Kidney glomerular epithelial cell (primary cell): ENCODE results near the gene CTSK.
A peak's percentile ranks its signal among the peaks of the same experiment; 100 is the strongest.
"Not testable (repeated sequence)": the region's sequence is repeated elsewhere in the genome, so short reads cannot be mapped to it uniquely, and the experiment has no call there.

Source experiments
- DNase-seq: peaks from one replicate; lab custom pipeline; 2025; lab: John Stamatoyannopoulos, UW

CTSK gene

GRCh38 chr1:150805899-150806298 lies 2.2 kb downstream of the CTSK start:
- DNase-seq = no peak

GRCh38 chr1:150804671-150805070 lies 3.4 kb downstream of the CTSK start:
- DNase-seq = no peak

- no peak for DNase-seq
Measured at GRCh38 chr1:150799089-150799488, 9.0 kb downstream of the CTSK start.

DNA sequence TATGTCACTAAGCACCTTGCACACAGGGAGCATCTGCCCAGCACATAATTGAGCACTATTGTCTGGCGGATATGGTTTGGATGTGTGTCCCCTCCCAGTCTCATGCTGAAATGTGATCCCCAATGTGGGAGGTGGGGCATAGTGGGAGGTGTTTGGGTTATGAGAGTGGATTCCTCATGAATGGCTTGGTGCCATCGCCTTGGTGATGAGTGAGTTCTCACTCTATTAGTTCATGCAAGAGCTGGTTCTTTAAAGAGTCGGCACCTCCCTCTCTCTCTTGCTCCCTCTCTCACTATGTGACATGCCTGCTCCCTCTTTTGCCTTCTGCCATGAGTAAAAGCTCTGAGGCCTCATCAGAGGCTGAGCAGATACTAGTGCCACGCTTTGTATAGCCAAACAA lies 9.5 kb downstream of the CTSK start:
- DNase-seq = no peak

DNA sequence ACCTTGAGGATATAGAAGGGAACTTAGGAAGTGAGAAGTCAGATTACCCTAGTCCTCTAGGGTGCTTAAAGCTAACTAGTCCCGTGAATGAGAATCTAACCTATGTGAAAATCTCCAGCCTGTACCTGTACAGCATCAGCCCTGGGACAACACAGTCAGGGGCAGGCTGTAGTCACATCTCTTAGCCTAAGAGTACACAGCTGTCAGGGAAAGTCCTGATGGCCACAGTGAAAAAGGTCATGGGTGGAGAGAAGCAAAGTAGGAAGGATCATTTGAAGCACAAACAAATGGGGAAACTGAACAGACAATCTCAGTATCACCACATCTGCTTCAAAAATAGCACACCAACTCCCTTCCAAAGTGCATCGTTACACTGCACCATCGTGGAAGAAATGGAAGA lies 11.7 kb downstream of the CTSK start:
- DNase-seq = no peak

DNA sequence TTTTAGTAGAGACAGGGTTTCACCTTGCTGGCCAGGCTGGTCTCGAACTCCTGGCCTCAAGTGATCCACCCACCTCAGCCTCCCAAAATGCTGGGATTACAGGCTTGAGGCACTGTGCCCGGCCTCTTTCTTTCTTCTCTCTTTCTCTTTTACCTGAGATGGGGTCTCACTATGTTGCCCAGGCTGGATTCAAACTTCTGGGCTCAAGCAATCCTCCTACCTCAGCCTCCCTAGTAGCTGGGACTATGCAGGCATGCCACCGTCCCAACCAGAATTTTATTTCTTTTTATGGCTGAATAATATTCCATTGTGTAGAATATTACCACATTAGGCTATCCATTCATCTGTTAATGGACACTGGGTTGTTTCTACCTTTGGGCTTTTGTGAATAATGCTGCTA lies 14.3 kb downstream of the CTSK start:
- not testable (repeated sequence) for DNase-seq

DNA sequence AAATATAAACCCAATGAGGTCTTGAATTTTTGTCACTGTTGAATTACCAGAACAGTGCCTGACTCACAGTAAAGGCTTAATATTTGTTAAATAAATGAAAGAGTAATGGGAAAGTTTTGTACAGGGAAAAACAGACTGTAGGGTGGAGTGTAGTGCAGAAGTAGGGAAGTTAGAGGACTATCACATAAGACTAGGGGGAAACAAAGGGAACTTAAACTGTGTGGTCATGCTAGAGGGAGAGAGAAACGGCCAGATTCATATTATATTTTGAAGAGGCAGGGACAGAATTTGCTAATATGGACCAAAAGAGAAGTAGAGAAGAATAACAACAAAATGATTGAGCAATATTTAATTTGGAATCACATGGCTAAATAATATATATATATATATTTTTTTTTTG lies 14.8 kb downstream of the CTSK start:
- no peak for DNase-seq

DNA sequence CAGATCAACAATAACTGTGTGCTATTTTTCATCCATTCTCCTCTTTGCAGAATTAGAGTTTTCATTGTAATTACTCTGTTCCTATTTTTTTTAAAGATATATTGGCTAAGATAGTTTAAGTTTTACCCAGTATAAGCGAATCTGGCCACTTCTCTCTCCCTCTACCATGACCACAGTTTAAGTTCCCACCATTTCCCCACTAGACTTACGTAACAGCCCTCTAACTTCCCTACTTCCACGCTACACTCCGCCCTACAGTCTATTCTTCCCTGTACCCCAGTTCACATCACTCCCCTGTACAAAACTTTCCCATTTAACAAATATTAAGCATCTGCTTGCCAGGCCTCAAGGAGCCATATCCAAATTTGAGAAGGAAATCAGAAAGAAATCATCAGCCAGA lies 16.5 kb downstream of the CTSK start:
- no peak for DNase-seq

DNA sequence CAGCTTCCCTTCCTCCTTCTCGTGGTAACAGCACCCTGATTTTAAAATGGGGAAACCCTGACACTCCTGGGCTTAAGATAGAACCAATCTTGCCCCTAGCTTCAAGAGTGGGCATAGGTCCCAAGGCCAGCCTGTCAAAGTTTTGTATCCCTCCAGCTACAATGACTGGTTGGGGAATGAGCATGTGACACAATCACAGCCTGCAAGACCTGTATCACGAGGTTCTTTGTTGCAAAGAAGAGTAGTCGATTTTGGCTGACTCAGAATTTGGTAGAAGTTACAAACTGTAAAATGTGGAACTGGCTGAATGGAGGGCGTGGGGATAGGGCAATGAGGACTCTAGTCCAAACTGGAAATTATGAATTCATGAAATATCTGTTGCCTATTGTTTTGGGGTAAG lies 18.7 kb downstream of the CTSK start:
- no peak for DNase-seq

DNA sequence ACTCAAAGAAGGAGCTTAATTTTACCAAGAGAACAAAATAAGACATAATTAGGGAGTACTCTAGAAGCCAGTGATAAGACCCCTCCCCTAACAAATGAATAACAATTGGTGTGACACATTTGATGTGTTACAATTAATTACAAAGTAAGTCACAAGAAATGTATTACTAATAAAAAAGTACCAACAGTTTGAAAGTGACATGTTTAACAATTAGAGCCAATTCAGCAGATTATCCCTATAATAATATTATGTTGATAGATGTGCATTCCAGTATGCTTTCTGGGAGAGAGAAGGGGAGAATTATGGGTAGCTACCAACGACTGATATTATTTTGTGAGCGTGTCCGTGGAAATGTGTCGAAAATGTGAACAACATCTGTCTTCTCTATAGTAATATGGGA lies 19.1 kb downstream of the CTSK start:
- DNase-seq = no peak

GRCh38 chr1:150787455-150787854 lies 20.6 kb downstream of the CTSK start:
- no peak for DNase-seq

- DNase-seq = no peak
Measured at GRCh38 chr1:150780510-150780909, 27.6 kb downstream of the CTSK start.

DNA sequence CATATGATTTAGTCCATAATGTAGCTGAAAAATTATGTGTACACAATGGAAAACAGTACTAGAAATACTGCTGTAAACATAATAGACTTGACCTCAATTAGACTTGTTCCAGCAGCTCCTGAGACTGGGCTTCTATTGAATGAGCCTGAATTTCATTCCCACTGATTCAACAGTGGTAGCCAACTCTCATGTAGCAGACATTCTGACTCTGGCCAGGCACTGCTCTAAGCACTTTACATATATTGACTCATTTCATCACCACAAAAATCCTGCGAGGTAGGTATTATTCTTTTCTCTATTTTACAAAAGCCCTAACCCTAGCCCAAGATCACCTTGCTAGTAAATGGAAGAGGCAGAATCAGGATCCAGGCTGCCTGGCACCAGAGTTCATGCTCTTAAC lies 29.7 kb downstream of the CTSK start:
- no peak for DNase-seq

GRCh38 chr1:150777544-150777943 lies 30.5 kb downstream of the CTSK start:
- DNase-seq = no peak

DNA sequence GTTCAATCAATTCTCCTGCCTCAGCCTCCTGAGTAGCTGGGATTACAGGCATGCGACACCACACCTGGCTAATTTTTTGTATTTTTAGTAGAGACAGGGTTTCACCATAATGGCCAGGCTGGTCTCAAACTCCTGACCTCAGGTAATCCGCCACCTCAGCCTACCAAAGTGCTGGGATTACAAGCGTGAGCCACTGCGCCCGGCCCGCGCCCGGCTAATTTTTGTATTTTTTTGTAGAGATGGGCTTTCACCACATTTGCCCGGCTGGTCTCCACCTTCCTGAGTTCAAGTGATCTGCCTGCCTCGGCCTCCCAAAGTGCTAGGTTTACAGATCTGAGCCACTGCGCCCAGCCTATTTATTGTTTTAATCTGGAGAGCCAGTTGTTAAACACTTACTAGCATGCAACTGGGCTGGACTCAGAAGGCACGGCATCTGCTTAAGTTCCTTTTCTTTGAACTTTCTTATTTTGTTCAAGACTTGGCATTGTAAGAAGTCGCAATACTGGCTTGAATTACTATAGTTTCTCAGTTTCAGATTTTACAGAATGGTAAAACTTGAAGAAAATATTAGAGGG lies 32.0 kb downstream of the CTSK start:
- DNase-seq = not testable (repeated sequence)

DNA sequence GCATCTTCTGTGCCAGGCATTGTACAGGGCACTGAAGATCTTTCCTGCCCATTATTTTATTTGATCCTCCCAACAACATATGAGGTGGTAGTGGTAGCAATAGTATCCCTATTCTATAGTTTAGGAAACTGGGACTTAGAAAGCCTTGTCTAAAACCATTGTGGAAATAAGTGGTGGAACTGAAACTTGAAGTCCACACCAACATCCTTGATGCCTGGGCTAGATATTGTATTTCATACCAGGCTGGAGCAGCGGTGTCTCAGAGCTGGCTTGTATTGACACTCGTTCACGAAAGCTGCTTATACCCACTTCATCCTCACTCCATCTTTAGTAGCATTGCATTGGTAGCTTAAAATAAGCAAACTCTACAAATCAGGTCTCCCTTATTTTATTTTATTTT lies 32.8 kb downstream of the CTSK start:
- DNase-seq = no peak

DNA sequence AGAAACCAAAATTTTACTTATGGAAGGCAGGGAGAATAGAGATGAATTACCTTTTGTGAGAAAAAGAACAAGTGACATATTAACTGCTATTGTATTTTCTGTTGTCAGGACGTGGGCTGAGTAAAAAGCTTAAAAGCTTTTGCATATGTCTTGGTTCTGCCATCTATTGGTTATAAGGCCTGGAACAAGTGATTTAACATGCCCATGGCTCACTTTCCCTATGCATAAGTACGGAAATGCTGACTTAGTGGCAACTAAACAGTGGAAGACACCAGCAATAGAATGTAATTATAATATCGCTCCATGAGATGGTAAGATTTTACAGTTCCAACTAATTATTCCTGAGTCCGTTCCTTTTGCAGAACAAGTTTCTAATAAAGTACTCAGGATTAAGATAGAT lies 35.7 kb downstream of the CTSK start:
- DNase-seq = no peak

DNA sequence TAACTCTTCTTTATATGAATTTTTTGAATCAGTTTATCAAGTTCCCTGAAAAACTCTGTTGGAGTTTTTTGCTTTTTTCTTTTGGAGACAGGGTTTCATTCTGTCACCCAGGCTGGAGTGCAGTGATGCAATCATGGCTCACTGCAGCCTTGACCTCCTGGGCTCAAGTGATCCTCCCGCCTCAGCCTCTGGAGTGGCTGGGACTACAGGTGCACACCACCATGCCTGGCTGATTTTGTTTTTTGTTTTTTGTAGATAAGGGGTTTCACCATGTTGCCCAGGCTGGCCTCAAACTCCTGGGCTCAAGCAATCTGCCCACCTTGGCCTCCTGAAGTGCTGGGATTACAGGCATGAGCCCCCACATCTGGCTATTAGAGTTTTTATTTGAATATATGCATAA lies 40.4 kb downstream of the CTSK start:
- not testable (repeated sequence) for DNase-seq

GRCh38 chr1:150765977-150766301 lies 42.1 kb downstream of the CTSK start:
- DNase-seq = not testable (repeated sequence)

- no peak for DNase-seq
Measured at GRCh38 chr1:150765296-150765976, 42.6 kb downstream of the CTSK start, which contains the start of gene CTSS. Gene CTSS, minus strand, starts transcription at chr1:150765778. Its CDS starts 1,015 bp downstream, at chr1:150764763.

DNA sequence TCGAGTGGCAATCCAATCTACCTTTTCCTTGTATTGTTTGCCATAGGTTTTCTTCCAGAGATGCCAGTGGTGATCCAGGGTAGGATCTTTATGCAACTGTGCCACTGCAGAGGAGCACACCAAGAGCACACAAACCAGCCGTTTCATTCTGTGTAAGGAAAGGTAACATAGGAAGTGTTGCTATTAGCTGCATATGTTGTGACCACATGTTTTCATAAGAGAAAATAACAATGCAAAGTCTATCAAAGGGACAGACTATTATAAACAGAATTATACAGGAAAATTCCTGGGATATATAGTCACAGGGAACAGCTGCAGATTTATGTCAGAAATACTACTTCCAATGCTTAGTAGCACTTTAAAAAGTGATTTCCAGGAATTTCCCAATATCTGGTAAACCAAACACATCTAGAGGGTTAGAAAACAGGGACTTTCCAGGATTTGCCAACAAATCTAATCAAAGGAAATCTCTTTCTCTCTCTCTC lies 43.4 kb downstream of the CTSK start:
- peak; percentile 48 for DNase-seq

DNA sequence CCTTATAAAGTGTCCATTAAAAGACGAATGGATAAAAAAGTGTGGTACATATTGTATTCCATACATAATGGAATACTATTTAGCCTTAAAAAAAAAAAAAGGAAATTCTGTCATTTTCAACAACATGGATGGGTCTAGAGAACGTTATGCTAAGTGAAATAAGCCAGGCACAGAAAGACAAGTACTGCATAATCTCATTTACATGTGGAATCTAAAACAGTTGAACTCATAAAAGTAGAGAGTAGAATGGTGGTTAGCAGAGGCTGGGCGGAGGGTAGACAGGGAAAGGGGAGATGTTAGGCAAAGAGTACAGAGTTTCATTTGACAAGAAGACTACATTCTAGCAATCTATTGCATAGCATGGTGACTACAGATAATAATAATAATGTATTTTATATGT lies 45.0 kb downstream of the CTSK start:
- no peak for DNase-seq

DNA sequence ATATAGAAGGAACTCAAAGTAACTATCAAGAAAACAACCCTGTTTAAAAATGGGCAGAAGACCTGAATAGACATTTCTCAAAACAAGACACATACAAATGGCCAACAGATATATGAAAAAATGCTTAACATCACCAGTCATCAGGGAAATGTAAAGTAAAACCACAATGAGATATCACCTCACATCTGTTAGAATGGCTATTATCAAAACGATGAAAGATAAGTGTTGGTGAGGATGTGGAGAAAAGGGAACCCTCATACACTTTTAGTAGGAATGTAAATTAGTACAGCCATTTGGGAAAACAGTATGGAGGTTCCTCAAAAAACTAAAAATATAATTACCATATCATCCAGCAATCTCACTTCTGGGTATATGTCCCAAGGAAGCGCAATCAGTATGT lies 45.5 kb downstream of the CTSK start:
- DNase-seq = no peak

DNA sequence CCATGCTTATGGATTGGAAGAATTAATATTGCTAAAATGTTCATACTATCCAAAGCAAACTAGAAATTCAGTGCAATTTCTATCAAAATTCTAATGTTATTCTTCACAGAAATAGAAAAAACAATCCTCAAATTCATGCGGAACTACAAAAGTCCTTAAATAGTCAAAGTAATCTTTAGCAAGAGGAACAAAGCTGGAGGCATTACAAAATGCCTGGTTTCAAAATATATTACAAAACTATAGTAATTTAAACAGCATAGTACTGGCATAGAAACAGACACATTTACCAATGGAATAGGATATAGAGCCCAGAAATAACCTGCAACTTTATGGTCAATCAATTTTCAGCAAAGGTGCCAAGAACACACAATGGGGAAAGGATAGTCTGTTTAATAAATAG lies 46.3 kb downstream of the CTSK start:
- DNase-seq = no peak
